ENCODE data around the gene HNRNPM.
A peak's percentile ranks its signal among the peaks of the same experiment; 100 is the strongest.
"Not testable (repeated sequence)": the region's sequence is repeated elsewhere in the genome, so short reads cannot be mapped to it uniquely, and the experiment has no call there.

The HNRNPM gene

DNA sequence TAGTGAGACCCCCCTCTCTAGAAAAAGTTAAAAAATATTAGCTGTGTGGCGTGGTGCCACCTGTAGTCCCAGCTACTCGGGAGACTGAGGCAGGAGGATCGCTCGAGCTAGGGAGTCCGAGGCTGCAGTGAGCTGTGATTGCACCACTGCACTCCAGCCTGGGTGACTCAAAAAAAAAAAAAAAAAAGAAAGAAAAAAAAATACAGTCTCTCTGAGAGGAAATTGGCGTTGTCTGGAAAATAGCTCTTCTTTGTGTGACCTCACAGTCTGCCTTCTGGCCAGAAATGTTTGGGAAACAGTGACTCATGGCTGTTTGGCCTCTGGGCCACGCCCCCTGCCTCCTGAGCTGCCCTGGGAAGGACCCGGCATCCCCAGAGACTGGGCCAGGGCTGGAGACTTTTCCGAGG lies 21.0 kb upstream of the HNRNPM start:
- no peak for DNase-seq (ENCODE audit: extremely low read depth in 1 of 2, low read depth in 1 of 2)

DNA sequence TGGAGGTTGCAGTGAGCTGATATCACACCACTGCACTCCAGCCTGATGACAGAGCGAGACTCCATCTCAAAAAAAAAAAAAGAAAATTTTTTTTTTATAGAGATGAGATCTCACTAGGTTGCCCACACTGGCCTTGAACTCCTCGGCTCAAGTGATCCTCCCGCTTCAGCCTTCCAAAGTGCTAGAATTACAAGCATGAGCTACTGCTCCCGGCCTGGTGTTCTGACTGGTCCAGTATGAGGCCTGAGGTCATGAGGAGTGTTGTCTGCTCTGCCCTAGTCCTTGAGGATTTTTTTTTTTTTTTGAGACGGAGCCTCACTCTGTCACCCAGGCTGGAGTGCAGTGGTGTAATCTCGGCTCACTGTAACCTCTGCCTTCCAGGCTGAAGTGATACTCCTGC lies 19.4 kb upstream of the HNRNPM start:
- not testable (repeated sequence) for DNase-seq (ENCODE audit: extremely low read depth in 1 of 2, low read depth in 1 of 2)

DNA sequence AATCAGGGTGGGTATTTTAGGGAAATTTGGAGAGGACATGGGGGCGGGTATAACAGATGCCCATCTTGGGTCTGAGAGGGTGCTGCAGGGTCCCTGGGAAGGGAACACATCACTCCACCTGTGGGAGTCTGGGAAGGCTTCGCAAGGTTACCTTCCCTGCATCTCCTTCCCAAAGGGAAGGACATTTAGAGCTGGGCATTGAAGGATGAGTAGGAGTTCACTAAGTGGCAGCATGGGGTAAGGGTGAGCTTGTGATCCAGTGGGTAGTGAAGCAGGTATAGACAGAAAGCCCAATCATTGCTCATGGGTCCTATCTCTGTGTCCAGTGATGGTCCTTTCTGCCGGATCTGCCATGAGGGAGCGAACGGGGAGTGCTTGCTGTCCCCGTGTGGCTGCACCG lies 18.5 kb upstream of the HNRNPM start:
- no peak for DNase-seq (ENCODE audit: extremely low read depth in 1 of 2, low read depth in 1 of 2)

DNA sequence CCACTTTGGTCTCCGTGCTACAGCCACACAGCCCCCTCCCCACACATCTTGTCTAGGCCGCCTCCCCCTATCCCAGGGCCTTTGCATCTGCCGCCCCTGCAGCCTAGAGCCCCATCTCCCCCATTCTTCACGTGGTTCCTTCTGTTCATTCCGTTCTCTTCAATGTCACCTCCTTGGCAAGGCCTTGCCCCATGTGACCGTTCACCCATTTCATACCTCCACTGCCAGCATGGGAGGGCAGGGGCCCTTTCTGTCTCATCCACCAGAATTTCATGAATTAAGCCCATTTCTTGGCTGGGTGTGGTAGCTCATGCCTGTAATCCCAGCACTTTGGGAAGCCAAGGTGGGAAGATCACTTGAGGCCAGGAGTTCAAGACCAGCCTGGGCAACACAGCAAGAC lies 15.7 kb upstream of the HNRNPM start:
- DNase-seq (ENCODE audit: extremely low read depth in 1 of 2, low read depth in 1 of 2): no peak

DNA sequence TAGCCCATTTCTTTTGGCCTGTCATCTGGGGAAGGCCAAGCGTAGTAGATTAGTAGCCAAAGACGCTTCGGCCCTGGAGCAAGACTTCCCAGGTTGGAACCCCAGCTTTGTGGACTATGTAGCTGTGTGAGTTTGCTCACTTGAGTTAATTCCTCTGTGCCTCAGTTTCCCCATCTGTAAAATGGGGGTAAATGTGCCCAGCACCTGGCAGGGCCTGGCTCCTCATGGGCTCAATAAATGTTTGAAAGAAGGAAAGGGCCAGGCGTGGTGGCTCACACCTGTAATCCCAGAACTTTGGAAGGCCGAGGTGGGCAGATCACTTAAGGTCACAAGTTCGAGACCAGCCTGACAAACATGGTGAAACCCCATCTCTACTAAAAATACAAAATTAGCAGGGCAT lies 14.9 kb upstream of the HNRNPM start:
- DNase-seq (ENCODE audit: extremely low read depth in 1 of 2, low read depth in 1 of 2): no peak

DNA sequence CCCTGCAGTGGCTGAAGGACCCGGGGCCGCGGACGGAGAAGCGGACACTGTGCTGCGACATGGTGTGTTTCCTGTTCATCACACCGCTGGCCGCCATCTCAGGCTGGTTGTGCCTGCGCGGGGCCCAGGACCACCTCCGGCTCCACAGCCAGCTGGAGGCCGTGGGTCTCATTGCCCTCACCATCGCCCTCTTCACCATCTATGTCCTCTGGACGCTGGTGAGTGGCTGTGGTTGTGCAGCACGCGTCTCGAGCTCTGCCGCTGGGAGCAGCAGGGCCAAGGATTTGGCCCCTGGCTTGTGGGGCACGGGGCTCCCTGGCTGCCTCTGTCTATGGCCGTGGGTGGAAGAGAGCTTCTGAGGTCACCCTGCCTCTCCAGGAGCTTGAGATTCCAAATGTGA lies 14.1 kb upstream of the HNRNPM start:
- DNase-seq (ENCODE audit: extremely low read depth in 1 of 2, low read depth in 1 of 2): no peak

DNA sequence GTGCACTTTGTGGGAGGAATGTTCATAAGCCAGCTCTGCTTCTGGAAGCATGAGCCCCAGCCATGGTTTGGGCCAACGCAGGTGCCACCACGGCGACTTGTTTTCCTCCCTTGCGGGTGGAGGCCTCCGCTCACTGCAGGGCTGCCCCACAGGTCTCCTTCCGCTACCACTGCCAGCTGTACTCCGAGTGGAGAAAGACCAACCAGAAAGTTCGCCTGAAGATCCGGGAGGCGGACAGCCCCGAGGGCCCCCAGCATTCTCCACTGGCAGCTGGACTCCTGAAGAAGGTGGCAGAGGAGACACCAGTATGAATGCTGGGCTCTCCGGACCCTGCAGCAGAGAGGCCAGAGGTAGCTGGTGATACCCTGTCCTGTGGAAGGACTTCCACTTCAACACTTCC lies 6.5 kb upstream of the HNRNPM start:
- DNase-seq (ENCODE audit: extremely low read depth in 1 of 2, low read depth in 1 of 2): no peak

DNA sequence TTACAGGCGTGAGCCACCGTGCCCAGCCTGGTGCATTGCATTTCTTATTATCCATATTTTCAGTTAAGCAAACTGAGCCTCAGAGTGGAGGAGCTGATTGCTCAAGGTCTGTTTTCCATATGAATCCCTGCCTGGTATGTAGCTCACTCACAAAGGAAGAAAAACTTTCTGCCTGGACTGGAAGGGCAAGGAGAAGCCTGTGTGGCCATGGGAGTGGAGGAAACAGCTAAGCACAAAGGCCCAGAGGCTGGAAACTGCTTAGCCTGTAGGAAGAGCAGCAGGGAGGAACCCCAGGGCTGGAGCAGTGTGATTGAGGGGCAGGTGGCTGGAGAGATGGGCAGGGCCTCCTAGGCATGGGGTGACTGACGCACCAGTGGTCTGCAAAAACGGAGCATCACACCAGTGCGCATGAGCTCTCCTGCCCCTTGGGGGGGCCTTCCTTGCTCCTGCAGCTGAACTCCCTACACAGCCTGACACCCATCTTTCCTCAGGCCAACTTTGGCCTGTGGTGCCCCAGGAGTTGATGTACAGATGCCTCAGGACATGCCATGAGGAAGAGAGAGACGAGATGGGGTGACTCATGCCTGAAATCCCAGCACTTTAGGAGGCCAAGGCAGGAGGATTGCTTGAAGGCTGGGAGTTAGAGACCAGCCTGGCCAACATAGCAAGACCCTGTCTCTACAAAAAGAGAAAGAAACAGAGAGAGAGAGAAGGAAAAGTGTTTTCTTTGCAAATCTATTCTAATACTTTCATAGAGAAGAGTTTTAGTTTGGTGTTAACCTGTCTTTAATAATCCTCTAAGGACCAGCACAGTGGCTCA lies 2.8 kb upstream of the HNRNPM start:
- DNase-seq (ENCODE audit: extremely low read depth in 1 of 2, low read depth in 1 of 2): no peak

DNA sequence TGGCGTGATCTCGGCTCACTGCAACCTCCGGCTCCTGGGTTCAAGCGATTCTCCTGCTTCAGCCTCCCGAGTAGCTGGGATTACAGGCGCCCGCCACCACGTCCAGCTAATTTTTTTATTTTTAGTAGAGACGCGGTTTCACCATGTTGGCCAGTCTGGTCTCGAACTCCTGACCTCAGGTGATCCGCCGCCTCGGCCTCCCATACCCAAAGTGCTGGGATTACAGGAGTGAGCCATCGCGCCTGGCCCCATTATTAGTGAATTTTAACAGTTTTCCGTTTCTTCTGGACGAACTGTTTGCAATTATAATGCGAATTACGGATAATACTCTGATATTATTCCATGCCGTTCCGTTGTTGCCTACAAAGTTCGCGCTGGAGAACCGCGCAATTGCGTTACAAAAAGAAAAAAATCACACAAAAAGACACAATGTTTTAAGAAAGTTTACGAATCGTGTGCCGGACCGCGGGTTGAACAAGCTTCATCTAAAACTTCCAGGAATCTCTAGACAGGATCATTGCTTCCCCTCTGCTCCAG lies 567 bp upstream of the HNRNPM start:
- DNase-seq (ENCODE audit: extremely low read depth in 1 of 2, low read depth in 1 of 2): not testable (repeated sequence)

DNA sequence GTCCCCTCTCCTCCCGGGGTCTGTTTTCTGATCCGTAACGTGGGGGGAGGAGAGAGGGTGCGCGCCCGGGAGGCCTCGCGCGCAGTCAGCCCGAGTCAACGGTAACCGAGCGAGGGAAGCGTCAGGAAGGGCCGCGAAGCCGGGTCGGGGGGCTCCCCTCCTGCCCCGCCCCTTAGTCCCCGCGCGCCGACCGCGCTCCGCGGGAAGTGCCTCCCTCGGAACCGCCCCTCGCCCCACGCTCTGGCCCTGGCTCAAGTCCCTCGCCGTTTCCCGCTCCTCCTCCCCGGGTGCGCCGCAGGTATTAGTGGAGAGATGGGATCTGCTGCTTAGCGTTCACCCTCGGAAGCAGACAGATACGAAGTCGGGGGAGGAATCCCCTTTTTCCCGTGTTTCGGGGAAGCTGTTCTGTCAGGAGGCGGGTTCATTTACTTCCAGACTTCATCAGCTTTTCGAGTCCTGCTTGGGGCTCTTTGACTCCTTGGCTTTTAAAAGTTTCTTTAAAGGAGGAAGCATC lies 770 bp downstream of the HNRNPM start:
- peak; percentile 17 to 29 for DNase-seq (ENCODE audit: extremely low read depth in 1 of 2, low read depth in 1 of 2)

DNA sequence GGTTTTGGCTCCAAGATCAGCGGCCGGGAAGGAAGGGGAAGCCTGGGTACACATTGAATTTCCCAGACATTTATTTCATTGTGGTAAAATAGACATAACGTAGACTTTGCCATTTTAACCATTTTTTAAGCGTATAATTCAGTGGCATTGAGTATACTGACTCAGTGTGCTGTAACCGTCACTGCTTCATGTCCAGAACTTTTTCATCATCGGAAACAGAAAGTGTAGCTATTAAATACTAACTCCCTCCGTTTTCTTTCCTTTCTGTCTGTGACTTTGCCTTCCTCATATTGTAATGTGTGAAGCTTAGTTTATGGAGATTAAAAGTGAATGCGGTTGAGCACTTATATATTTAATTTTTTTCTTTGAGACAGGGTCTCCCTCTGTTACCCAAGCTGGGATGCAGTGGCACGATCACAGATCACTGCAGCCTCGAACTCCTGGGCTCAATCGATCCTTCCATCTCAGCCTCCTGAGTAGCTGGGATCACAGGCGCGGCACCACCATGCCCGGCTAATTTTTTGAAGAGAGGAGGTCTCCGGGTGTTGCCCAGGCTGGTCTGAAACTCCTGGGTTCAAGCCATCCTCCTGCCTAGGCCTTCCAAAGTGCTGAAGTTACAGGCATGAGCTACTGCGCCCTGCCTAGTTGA lies 1.4 kb downstream of the HNRNPM start:
- DNase-seq (ENCODE audit: extremely low read depth in 1 of 2, low read depth in 1 of 2): no peak

DNA sequence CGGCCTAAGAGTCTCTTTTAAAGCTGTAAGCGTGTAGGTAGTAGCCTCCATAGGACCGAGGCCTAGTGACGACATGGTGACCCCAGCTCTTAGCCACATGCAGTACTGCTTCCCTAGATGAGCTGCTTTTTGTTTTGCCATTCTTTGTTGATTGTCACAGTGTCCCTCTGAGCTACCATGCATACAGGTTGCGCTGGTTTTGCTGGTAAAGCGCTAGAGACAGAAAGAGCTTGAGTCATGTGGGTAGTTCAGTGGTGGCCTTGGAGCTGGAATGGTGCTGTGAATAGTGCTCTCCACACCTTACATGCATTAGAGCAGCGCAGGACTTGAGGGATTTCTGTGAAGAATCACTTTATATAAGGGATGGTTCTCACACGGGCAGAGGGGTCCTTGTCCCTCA lies 5.1 kb downstream of the HNRNPM start:
- no peak for DNase-seq (ENCODE audit: extremely low read depth in 1 of 2, low read depth in 1 of 2)

DNA sequence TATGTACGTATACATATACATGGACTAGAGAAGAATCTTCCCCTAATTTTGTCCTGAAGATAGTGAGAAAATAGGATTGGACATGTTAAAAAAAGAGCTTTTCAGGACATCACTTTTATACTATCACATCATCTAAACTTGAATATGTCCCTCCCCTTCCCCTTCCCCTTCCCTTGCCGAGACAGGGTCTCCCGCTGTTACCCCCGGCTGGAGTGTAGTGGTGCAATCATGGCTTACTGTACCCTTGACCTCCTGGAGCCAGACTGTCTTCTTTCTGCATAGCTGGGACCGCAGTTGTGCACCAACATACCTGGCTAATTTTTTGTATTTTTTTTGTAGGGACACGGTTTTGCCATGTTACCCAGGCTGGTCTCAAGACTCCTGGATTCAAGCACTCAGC lies 6.6 kb downstream of the HNRNPM start:
- no peak for DNase-seq (ENCODE audit: extremely low read depth in 1 of 2, low read depth in 1 of 2)

DNA sequence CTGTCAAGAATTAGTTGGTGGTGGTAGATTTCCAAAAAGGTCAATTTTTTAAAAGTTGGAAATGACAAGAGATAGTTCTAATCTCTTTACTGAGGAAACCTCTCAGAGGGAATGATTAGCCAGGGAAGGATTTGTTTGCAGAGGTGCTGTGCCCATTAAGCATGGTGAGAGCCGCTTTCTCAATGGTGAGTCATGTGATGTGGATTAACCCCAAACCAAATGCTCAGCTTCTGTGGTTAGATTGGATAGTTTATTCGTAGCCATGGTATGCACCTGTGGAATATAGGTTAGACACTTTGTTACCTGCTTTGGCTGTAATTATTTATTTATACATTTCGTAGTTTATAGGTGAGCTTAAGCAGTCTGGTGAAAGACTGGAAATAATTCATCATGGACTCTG lies 7.1 kb downstream of the HNRNPM start:
- no peak for DNase-seq (ENCODE audit: extremely low read depth in 1 of 2, low read depth in 1 of 2)

DNA sequence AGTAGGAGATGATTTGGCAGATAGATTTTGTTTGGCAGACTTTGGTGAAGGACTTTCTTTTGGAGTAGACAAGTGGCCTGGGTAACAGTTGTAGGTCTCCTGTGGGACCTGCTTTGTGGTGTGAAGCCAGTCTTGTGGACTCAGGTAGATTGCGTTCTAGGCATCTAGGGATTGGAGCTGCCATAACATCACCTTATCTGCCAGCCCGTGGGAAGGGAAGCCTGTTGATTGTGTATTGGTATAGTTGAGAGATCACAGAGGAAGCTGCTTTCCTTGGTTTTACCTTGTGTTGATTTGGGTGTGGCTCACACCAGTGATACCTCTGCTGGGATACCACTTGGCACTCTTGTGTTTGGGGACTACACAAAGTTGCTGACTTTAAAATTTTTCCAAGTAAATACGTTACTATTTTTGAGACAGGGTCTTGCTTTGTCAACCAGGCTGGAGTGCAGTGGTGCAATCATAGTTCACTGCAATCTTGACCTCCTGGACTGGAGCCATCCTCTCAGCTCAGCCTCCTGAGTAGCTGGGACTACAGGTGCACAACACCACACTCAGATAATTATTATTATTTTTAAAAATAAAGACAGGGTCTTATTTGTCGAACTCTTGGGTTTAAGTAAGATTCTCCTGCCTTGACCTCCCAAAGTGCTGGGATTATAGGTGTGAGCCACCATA lies 7.8 kb downstream of the HNRNPM start:
- no peak for DNase-seq (ENCODE audit: extremely low read depth in 1 of 2, low read depth in 1 of 2)

DNA sequence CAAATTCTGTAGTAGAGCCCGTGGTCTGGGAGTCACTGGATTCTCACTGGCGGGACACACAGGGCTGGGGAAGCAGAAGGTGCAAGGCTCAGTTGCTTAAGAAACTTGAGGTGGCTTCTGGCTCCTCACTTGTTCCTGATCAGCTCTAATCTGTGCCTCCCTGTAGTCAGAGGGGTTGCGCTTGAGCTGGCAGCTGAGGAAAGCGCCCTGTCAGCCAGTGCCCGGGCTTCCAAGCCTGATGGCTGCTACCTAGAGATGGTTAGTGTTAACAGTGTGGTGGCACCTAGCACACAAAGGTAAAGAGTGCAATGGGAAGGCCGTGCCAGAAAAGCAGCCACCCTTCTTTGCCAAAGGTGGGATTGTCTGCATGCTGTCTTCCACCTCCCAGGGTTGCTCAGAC lies 8.8 kb downstream of the HNRNPM start:
- DNase-seq (ENCODE audit: extremely low read depth in 1 of 2, low read depth in 1 of 2): no peak

DNA sequence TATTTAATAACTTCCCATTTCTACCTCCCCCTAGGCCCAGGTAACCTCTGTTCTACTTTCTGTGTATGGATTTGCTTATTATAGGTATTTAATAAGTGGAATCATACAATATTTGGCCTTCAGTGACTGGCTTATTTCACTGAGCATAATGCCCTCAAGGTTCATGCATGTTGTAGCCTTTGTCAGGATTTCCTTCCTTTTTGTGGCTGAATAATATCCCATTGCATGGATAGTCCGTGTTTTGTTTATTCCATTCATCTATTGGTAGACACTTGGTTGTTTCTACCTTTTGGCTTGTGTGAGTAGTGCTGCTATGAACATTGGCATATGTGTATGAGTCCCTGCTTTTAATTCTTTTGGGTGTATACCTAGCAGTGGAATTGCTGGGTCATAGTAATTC lies 9.4 kb downstream of the HNRNPM start:
- DNase-seq (ENCODE audit: extremely low read depth in 1 of 2, low read depth in 1 of 2): no peak

DNA sequence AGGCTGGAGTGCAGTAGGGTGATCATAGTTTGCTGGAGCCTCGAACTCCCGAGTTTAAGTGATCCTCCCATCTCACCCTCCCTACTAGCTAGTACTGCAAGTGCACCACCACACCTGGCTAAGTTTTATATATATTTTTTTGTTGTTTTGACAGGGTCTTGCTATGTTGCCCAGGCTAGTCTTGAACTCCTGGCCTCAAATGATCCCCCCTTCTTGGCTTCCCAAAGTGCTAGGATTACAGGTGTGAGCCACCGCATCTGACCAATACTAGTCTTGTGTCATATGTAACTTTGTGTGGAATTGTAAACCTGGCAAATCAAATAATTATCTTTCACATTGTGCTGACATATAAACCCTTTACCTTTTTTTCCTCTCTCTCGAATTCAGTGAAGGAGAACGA lies 10.2 kb downstream of the HNRNPM start:
- DNase-seq (ENCODE audit: extremely low read depth in 1 of 2, low read depth in 1 of 2): no peak

DNA sequence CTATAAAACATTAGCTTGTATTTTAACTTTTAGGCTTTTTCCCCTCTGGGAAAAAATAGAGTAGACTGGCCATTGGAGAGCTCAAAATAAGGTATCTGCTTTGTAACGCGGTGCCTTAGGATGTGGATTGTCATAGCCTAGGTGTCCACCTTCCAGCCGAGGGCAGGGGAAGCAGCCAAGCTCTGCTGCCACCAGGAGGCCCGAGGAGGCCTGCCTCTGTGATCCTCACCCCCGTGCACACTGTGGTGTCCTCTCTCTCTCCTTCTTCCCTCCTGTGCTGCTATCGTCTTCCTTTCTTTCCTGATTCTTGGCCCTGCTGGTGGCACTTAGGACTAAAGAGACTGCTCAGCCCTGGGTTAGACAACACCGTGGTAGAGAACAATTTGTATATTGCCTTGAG lies 11.3 kb downstream of the HNRNPM start:
- no peak for DNase-seq (ENCODE audit: extremely low read depth in 1 of 2, low read depth in 1 of 2)

DNA sequence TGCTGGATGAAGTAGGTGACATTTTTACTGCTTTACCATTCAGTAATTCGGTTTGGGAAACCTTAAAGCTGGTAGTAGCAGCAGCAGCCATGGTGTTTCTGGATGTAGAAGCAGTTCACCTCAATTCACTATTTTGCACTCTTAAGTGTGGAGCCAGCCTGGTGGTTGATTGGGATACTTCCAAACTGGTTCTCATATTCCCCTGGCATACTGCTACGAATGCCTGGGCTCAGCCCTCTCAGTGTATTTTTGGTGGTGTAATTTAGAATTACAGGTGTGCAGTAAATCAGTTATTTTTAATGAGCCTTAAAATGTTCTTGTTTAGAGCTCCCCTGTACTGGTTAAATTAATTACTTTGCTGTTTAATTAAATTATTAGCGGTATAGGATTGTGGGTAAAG lies 12.4 kb downstream of the HNRNPM start:
- no peak for DNase-seq (ENCODE audit: extremely low read depth in 1 of 2, low read depth in 1 of 2)

DNA sequence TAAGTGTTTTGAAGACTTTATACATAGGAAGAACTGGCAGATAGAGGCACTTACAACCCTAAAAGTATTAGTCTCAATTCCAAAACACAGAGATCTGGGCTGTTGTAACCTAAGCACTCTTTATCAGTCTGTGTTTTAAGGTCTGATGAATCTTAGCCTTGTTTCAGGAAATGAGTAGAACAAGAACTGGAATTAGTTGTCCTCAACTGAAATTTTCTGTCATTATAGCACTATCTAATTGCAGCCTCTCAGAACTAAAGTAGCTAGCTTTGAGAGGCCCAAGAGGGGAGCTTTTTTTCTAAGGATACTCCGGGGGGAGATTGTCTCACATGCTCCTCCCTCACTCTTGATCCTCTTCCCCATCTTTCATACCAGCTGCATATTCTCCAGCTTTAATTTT lies 13.1 kb downstream of the HNRNPM start:
- no peak for DNase-seq (ENCODE audit: extremely low read depth in 1 of 2, low read depth in 1 of 2)

DNA sequence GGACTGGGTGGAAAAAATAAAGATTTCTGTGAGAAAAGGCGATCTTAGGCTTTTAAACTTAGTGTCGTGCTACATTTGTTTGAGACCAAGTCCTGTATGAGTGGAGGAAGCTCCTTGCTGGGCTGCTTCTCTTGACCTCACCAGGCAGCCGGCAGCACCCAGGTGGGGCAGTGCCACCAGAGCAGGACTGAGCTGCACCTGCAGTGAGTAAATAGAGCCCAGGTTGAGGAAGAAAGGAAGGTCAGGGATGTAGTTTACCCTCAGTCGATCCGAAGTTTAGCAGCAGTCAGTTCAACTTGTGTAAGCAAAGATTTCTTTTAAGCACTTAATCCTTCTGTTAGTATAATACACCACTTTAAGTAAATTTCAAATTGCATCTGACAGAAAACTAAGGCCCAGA lies 13.6 kb downstream of the HNRNPM start:
- no peak for DNase-seq (ENCODE audit: extremely low read depth in 1 of 2, low read depth in 1 of 2)
